ENCODE measurements around the gene TMEM53. TPM values are rescaled to one million over a fixed set of nuclear protein-coding genes. Genes with fewer than 3 reads are reported as not detected.

TMEM53 gene
- total RNA-seq, 4 donors from 2014 or later, result 3.9 to 8.3 (median 4.7) TPM

DNA sequence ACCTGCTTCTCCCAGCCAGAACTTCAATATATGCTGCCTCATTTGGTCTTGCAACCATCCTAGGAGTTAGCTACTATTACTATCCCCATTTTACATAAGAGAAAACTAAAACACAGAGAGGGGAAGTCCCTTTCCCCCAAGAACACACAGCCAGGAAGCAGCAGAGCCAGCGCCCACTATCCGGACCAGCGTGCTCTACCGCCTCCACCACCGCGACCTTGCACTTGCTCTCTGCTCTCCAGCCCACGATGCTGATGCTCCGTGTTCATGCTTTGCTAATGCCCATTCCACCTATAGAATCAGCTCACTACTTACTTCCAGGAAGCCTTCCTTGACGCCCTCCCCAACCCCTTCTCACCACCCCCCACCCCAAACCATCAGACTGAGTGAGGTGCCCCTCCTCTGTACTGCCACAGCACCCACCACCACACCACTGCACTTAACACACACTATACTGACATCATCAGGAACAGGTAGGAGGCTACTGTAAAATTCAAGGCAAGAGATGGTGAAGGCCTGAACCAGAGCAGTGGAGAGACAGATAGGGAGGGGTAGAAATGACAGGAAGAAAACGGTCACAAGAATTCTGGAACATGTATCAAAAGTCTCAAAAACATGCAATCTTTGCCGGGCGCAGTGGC lies 9.4 kb downstream of the TMEM53 start:
- WGBS, 2 donors (ENCODE audit: low coverage in 1 of 2), result 96 to 100% methylated on average over 2 to 4 of the region's 12 CpGs
- Histone ChIP-seq H3K4me3 (no peak overlapping the region), H3K27me3 (no peaks in the 10 kb centered on the region), H3K27ac (no peak overlapping the region), H3K4me1 (peaks cover 0 to 8% (median 0%) of the 10 kb centered on the region in 3 donors), H3K36me3 (no peaks in the 10 kb centered on the region), H3K9me3 (no peaks in the 10 kb centered on the region)
- no peak for TF ChIP-seq POLR2AphosphoS5 (IDR thresholded peaks at IDR 0.05)
- TF ChIP-seq, protein P1, sequence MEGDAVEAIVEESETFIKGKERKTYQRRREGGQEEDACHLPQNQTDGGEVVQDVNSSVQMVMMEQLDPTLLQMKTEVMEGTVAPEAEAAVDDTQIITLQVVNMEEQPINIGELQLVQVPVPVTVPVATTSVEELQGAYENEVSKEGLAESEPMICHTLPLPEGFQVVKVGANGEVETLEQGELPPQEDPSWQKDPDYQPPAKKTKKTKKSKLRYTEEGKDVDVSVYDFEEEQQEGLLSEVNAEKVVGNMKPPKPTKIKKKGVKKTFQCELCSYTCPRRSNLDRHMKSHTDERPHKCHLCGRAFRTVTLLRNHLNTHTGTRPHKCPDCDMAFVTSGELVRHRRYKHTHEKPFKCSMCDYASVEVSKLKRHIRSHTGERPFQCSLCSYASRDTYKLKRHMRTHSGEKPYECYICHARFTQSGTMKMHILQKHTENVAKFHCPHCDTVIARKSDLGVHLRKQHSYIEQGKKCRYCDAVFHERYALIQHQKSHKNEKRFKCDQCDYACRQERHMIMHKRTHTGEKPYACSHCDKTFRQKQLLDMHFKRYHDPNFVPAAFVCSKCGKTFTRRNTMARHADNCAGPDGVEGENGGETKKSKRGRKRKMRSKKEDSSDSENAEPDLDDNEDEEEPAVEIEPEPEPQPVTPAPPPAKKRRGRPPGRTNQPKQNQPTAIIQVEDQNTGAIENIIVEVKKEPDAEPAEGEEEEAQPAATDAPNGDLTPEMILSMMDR (IDR thresholded peaks at IDR 0.05), result no peak
- TF ChIP-seq POLR2A (IDR thresholded peaks at IDR 0.05), result no peak
- ATAC-seq, result no peak

DNA sequence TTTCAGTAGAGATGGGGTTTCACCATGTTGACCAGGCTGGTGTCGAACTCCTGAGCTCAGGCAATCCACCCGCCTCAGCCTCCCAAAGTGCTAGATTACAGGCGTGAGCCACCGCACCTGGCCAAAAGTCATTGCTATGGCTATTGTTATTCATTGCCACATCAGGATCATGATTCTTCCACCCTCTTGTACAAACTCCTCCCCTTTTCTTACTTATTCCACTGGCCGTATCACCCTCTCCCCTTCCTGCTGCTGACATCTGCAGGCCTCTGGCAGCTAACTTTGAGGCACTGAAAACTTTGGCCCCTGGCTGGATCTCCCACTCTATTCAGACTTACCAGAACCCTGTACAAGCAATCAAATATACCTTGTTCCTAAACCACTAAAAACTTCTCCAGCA lies 10.9 kb downstream of the TMEM53 start:
- H3K4me3 ChIP-seq, result no peak overlapping the region
- no peaks in the 10 kb centered on the region for H3K27me3 ChIP-seq
- ATAC-seq, result no peak
- TF ChIP-seq POLR2AphosphoS5 (IDR thresholded peaks at IDR 0.05) (no peak), EP300 (IDR thresholded peaks at IDR 0.05) (no peak), POLR2A (IDR thresholded peaks at IDR 0.05) (no peak)
- TF ChIP-seq, protein P1 (IDR thresholded peaks at IDR 0.05), result no peak
- no peak overlapping the region for H3K27ac ChIP-seq
- 82 to 98% methylated on average over 3 to 5 of the region's 5 CpGs for WGBS, 2 donors (ENCODE audit: low coverage in 1 of 2)
- H3K4me1 ChIP-seq, result peaks cover 0 to 13% (median 0%) of the 10 kb centered on the region in 3 donors
- H3K36me3 ChIP-seq, result peaks cover 0 to 5% of the 10 kb centered on the region in 2 donors
- H3K9me3 ChIP-seq, result no peaks in the 10 kb centered on the region

DNA sequence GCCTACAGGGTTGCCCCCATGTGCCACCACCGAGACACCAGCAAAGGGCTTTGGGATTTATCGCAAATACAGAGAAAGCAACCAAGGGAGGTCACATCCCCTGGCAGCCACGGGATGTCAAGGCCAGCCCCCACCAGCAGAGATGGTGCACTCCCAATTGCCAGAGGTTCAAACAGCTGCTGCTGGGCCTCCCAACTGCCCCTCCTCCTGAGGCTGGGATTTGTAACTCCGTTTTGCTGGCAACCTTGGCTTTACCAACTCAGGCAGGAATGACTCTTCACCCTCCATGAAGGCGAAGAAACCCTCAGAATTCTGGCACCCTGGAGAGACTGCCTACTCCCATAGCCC lies 11.6 kb downstream of the TMEM53 start:
- Histone ChIP-seq H3K27ac (no peak overlapping the region), H3K27me3 (no peaks in the 10 kb centered on the region), H3K4me1 (peaks cover 0 to 13% (median 0%) of the 10 kb centered on the region in 3 donors), H3K4me3 (no peak overlapping the region), H3K36me3 (peaks cover 0 to 5% of the 10 kb centered on the region in 2 donors), H3K9me3 (no peaks in the 10 kb centered on the region)
- no peak for ATAC-seq
- TF ChIP-seq, protein P1 (IDR thresholded peaks at IDR 0.05), result no peak
- TF ChIP-seq EP300 (IDR thresholded peaks at IDR 0.05) (no peak), POLR2AphosphoS5 (IDR thresholded peaks at IDR 0.05) (no peak), POLR2A (IDR thresholded peaks at IDR 0.05) (no peak)
- WGBS, 2 donors (ENCODE audit: low coverage in 1 of 2), result 86 to 100% methylated on average over 1 of the region's 5 CpGs

DNA sequence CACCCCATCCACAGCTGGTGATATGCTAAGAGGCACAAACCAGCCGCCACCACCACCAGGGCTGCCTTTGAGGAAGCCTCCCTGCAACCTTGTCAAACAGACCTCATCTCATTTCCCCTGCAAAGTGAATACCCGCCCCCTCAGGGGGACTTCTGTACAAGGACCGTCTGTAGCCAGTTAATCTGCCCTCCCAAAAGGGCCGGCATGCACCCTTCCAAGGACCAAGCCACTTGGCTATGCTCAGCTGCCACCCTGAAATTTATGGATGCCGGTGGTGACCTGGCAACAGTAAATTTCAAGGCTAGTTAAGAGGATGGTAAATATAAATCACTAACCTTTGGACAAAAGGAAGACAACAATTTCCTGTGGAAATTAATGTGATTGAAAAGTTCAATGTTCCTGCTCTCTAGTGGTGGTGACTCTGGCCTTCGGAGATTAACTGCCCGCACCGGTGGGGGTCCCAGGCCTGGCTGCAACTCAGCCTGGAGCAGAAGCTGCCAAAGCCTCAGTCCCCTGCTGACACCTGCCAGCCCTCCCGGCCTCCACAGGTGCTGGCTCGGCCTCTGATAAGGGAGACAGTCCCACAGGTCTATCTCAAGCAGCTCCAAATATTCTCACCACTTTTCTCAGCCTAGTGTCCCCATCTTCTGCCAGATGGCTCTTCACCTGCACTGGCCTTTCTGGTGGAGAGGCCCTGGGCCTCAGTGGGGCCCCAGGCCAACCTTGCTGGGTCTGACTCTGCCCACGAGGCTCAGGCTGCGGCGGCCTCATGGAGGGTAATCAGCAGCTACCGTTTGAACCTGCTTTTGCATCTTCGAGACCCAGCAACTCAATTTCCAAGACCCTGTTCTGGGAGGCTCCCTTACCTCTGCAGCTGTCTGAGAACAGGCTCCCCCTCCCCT lies 12.2 kb downstream of the TMEM53 start:
- H3K27ac ChIP-seq, result no peak overlapping the region
- TF ChIP-seq EP300 (IDR thresholded peaks at IDR 0.05) (no peak), POLR2AphosphoS5 (IDR thresholded peaks at IDR 0.05) (no peak), POLR2A (IDR thresholded peaks at IDR 0.05) (no peak)
- TF ChIP-seq, protein P1 (IDR thresholded peaks at IDR 0.05), result no peak
- ATAC-seq, result no peak
- H3K9me3 ChIP-seq, result no peaks in the 10 kb centered on the region
- peaks cover 0 to 13% (median 0%) of the 10 kb centered on the region in 3 donors for H3K4me1 ChIP-seq
- 72% methylated on average over 4 of the region's 15 CpGs; no CpG with 5 or more reads in 1 of the 2 donors for WGBS, 2 donors (ENCODE audit: low coverage in 1 of 2)
- H3K4me3 ChIP-seq, result no peak overlapping the region
- no peaks in the 10 kb centered on the region for H3K27me3 ChIP-seq
- peaks cover 0 to 5% of the 10 kb centered on the region in 2 donors for H3K36me3 ChIP-seq
